ENCODE data around the gene PTTG1IP2. TPM values are rescaled to one million over a fixed set of nuclear protein-coding genes. Genes with fewer than 3 reads are reported as not detected.

The PTTG1IP2 gene
- total RNA-seq, 1 donor, result not detected

- H3K27ac ChIP-seq (ENCODE audit: low read depth, low read length), result no peak overlapping the region
These were observed 81.6 kb downstream of the PTTG1IP2 start for GRCh38 chr7:90551036-90551435.

GRCh38 chr7:90552521-90552920 lies 83.1 kb downstream of the PTTG1IP2 start:
- H3K4me1 ChIP-seq (ENCODE audit: insufficient read depth, low read length), result no peaks in the 10 kb centered on the region
- TF ChIP-seq CTCF (IDR thresholded peaks at IDR 0.05; ENCODE audit: extremely low read depth, low read depth, low read length), result peak; percentile 41
- H3K27me3 ChIP-seq (ENCODE audit: insufficient read depth, low read length), result no peaks in the 10 kb centered on the region
- H3K27ac ChIP-seq (ENCODE audit: low read depth, low read length), result no peak overlapping the region
- no peak overlapping the region for H3K4me2 ChIP-seq (ENCODE audit: insufficient read depth, low read length)
- H3K4me3 ChIP-seq (ENCODE audit: insufficient read depth, low read length), result no peak overlapping the region
- H4K20me1 ChIP-seq (ENCODE audit: insufficient read depth, low read length), result no peaks in the 10 kb centered on the region
- no peaks in the 10 kb centered on the region for H3K79me2 ChIP-seq (ENCODE audit: insufficient read depth, low read length)
- H2AFZ ChIP-seq (ENCODE audit: low read length), result no peak overlapping the region
- no peaks in the 10 kb centered on the region for H3K9me3 ChIP-seq (ENCODE audit: low read depth, low read length)
- H3K36me3 ChIP-seq (ENCODE audit: insufficient read depth, low read length), result no peaks in the 10 kb centered on the region
- peak; percentile 8 for DNase-seq (ENCODE audit: insufficient read length, low spot score, missing footprints)

More at GRCh38 chr7:90551036-90551435, 81.6 kb downstream of the PTTG1IP2 start:
- H3K4me3 ChIP-seq (ENCODE audit: insufficient read depth, low read length), result no peak overlapping the region
- no peaks in the 10 kb centered on the region for H4K20me1 ChIP-seq (ENCODE audit: insufficient read depth, low read length)
- DNase-seq (ENCODE audit: insufficient read length, low spot score, missing footprints), result no peak
- TF ChIP-seq CTCF (IDR thresholded peaks at IDR 0.05; ENCODE audit: extremely low read depth, low read depth, low read length), result no peak
- H3K4me1 ChIP-seq (ENCODE audit: insufficient read depth, low read length), result no peaks in the 10 kb centered on the region
- H3K79me2 ChIP-seq (ENCODE audit: insufficient read depth, low read length), result no peaks in the 10 kb centered on the region
- no peaks in the 10 kb centered on the region for H3K9me3 ChIP-seq (ENCODE audit: low read depth, low read length)
- no peak overlapping the region for H3K4me2 ChIP-seq (ENCODE audit: insufficient read depth, low read length)
- H3K27me3 ChIP-seq (ENCODE audit: insufficient read depth, low read length), result no peaks in the 10 kb centered on the region
- no peaks in the 10 kb centered on the region for H3K36me3 ChIP-seq (ENCODE audit: insufficient read depth, low read length)
- H2AFZ ChIP-seq (ENCODE audit: low read length), result peak overlapping the region; percentile 83

GRCh38 chr7:90560730-90561129 lies 91.3 kb downstream of the PTTG1IP2 start:
- no peak overlapping the region for H3K4me2 ChIP-seq (ENCODE audit: insufficient read depth, low read length)
- no peaks in the 10 kb centered on the region for H3K4me1 ChIP-seq (ENCODE audit: insufficient read depth, low read length)
- H3K36me3 ChIP-seq (ENCODE audit: insufficient read depth, low read length), result no peaks in the 10 kb centered on the region
- no peak overlapping the region for H3K4me3 ChIP-seq (ENCODE audit: insufficient read depth, low read length)
- TF ChIP-seq CTCF (IDR thresholded peaks at IDR 0.05; ENCODE audit: extremely low read depth, low read depth, low read length), result no peak
- peak; percentile 84 for DNase-seq (ENCODE audit: insufficient read length, low spot score, missing footprints)
- H3K27me3 ChIP-seq (ENCODE audit: insufficient read depth, low read length), result no peaks in the 10 kb centered on the region
- H4K20me1 ChIP-seq (ENCODE audit: insufficient read depth, low read length), result no peaks in the 10 kb centered on the region
- H3K27ac ChIP-seq (ENCODE audit: low read depth, low read length), result no peak overlapping the region
- no peaks in the 10 kb centered on the region for H3K9me3 ChIP-seq (ENCODE audit: low read depth, low read length)
- H3K79me2 ChIP-seq (ENCODE audit: insufficient read depth, low read length), result no peaks in the 10 kb centered on the region
- H2AFZ ChIP-seq (ENCODE audit: low read length), result no peak overlapping the region

Other genes starting within 250 kb of the PTTG1IP2 start
- 5.4 and 8.8 TPM in 2 replicates for gene CFAP69, start 224.5 kb upstream of the PTTG1IP2 start, total RNA-seq
- gene FAM237B, start 148.3 kb upstream of the PTTG1IP2 start, total RNA-seq, result not detected in 2 replicates
- 21.0 and 21.5 TPM in 2 replicates for gene GTPBP10, start 122.9 kb upstream of the PTTG1IP2 start, total RNA-seq
- 35.9 and 39.8 TPM in 2 replicates for gene CLDN12, start 66.2 kb upstream of the PTTG1IP2 start, total RNA-seq
- 39.1 and 54.8 TPM in 2 replicates for gene CDK14, start 126.7 kb downstream of the PTTG1IP2 start, total RNA-seq